ENCODE measurements around the gene APMAP.

APMAP gene

DNA sequence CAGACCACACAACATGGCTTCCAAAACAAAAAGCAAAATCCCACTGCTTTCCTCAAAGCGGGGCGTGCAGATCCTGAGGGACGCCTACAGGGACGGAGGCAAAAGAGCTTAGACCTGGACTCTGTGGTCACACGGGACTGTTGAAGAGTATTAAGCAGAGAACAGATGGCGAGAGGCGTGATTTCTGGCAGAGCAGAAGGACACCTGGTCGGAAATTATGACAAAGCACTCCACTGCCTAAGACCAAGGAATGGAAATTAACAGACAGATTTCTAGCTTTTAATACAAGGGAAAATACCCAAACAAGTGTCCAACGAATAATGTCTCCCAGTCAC is 28.1 kb downstream of the APMAP start:
- DNase-seq = peak; percentile 73

DNA sequence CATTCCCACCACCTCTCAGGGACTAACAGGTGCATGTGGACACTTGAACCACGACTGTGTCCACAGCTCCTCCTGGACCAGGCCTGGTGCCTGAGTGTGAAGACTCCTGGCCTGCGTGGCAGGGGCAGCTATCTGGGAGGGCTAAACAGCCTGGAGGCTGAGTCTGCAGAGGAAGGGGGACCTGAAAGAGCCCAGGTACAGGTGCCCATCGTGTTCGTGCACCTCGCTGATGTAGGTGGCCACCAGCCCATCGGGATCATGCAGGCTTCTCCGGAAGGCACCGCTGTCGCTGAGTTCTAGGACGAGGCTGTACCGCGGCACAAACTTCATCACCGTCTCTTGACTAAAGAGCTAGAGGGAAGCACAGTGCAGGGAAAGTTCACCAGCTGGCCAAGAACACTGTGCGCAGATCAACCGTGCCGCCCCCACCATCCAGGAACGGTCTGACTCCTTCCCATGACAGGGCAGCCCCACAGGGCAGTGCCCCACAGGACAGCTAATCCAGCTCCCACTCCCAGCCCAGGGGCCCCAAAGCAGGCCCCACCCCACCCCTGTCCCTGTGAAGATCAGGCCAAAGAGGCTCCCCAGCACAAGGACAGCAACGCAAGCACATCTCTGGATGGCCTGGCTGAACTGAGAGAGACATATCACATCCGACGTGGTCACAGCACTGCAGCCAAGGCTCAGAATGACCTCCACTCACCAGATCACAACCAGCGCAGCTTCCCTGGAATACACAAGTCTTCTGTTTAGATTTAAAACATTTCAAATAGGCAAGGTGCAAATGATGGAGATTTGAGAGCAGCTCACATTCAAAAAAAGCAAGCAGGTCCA is 28.7 kb downstream of the APMAP start:
- DNase-seq = no peak

DNA sequence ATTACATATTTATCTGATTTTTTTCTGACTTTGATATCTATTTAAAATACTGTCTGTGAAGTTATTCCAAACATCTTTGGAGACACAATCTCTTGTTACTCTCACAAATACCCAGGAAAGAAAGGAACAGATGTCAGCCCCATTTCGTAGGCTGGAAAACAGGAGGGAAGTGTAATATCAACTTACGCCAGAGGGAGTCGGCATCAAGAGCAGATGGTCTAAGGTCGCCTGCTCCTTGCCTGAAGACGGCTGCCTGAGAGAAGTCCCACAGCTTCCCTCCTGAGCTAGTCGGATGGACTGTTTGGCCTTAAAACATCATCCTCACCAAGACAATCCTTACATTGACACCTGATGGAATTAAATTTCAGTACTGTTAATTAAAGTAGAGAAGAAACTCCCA is 30.0 kb downstream of the APMAP start:
- DNase-seq = no peak

GRCh38 chr20:24962182-24962492 is 30.4 kb downstream of the APMAP start:
- no peak for DNase-seq

GRCh38 chr20:24961384-24962181 is 31.0 kb downstream of the APMAP start:
- no peak for DNase-seq

DNA sequence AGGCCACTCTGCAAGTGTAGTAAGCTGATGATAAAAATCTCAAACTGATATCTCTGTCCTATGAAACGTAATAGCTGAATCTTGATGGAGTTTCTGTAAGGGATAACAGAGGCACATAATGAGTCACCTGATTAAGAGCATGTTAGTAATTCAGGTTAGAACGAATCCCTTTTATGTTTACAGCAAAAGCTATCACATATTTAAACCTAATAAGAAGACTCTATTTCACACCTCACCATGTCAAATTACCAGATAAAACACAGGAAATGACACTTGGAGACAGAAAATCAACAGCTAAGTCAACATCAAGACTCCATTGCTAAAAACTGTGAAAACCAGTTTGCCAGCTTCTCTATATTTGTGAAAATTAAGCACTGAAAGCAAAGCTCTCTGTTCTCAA is 31.7 kb downstream of the APMAP start:
- no peak for DNase-seq

- no peak for DNase-seq
These were observed 32.2 kb downstream of the APMAP start for GRCh38 chr20:24960302-24960801.

GRCh38 chr20:24959591-24960301 is 32.8 kb downstream of the APMAP start:
- DNase-seq = no peak

DNA sequence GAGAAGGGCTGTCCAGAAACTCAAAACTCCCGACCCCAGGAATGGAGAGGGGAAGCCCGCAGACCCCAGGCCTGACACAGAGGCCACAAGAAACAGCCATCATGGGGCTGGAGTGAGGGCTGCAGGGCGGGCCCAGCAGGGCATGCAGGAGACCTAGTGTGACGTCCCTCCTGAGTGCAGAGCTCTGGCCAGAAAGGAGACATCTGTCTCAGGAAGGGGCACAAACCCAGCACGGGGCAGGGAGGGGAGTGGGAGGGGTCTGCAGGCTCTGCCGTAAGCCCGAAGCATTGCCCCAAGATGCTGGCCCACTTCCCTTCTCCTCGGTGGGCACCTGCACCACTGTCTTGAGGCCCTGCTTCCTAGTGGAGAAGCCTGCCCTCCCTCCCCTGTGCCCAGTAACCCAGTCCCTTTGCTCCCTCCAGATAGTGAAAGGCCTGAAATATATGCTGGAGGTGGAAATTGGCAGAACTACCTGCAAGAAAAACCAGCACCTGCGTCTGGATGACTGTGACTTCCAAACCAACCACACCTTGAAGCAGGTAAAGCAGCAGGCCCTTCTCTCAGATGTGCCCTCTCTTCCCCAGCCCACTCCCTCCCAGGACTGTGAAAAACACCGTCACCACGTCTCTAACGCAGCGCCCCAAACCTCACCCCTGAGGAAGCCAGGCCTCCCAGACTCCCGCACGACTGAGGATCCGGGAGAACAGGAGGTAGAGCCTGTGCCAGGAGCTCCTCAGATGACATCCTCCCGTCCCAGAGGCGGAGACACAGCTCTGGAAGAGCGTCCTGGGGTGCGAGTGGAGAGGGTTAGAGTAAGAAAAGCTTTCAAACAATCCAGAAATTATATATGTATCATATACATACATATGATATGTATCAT is 33.8 kb downstream of the APMAP start:
- DNase-seq = no peak

DNA sequence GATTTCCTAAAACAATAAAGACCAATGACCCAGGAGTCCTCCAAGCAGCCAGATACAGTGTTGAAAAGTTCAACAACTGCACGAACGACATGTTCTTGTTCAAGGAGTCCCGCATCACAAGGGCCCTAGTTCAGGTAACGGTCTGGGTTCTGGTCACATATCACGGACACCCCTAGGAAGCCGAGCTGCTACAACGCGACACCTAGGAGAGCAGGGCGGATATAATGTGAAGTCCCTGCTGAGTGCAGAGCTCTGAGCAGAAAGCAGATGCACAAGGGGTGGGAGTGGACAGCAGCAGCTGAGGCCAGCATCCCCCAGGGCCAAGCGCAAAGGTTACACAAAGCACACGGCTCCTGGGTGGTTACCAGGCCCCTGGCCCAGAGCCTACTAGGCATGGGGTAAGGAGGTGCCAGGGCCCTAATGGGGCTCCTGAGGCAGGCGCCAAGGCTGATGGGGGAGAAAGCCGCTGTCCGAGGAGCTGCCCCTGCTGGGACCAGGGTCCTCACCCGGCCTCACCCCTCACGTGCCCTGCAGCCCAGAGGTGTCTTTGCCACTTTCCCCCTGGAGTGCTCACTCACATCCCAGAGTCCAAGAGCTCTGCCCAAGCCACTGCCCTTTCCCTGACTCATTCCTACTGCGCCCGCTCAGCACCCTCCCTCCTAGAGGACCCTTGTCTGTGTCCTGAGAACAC is 35.1 kb downstream of the APMAP start:
- no peak for DNase-seq

- no peak for DNase-seq
These were observed 36.3 kb downstream of the APMAP start for GRCh38 chr20:24956001-24956841.

GRCh38 chr20:24955045-24955444 is 37.5 kb downstream of the APMAP start:
- no peak for DNase-seq

DNA sequence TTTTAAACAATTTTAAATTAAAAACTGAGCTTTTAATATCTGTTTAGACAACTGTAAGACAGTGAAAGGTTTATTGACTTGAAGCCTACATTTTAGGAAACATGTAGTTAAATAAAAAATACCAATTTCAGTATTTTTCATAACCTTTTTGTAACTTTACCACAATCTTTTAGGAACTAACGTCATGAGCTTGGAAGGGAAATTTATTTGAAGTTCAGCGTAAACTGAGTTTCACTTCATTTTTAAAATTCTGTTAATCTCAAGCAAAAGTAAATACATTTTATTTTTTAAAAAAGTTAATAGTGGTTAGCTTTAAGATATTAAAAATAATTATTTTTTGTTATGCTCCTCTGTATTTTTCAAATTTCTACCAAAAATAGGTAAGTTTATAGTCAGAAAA is 38.0 kb downstream of the APMAP start:
- no peak for DNase-seq

DNA sequence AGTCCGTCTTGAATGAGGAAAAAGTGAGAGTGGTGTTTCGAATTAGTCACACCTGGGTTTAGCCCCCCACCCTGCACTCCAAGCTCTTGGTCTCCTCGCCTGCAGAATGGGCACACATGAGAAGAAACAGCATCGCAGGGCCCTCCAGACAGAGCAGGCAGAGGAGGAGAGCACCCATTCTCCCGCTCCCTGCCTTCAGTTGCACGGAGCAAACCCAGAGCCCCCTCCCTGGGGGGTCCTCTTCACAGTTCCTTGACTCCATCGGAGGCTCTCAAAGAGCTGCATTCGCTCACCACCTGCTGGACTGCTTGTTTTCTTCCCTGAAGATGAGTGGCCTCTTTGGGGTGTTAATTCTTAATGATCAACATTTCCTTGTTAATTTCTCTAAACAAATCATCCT is 38.4 kb downstream of the APMAP start:
- no peak for DNase-seq

GRCh38 chr20:24953621-24954133 is 38.9 kb downstream of the APMAP start:
- no peak for DNase-seq

DNA sequence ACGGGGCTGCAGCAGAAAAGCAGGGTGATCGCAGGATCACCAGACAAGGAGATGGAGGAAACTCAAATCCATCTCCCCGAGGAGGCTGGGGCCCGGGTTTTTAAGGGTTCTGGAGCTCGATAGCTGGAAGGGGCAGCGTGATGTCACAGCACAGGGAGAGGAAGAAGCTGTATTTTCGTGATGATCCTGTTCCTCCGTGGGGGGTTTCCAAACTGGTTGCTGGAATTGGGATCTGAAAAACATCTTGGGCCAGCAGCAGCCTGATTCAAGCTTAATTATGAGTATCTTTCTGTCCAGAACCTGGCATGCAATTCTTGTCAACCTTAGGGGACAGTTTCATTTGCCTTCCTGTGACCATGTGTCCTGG is 39.4 kb downstream of the APMAP start:
- no peak for DNase-seq

- no peak for DNase-seq
These were observed 40.0 kb downstream of the APMAP start for GRCh38 chr20:24952376-24953208.

- no peak for DNase-seq
These were observed 40.9 kb downstream of the APMAP start for GRCh38 chr20:24951536-24952083.

DNA sequence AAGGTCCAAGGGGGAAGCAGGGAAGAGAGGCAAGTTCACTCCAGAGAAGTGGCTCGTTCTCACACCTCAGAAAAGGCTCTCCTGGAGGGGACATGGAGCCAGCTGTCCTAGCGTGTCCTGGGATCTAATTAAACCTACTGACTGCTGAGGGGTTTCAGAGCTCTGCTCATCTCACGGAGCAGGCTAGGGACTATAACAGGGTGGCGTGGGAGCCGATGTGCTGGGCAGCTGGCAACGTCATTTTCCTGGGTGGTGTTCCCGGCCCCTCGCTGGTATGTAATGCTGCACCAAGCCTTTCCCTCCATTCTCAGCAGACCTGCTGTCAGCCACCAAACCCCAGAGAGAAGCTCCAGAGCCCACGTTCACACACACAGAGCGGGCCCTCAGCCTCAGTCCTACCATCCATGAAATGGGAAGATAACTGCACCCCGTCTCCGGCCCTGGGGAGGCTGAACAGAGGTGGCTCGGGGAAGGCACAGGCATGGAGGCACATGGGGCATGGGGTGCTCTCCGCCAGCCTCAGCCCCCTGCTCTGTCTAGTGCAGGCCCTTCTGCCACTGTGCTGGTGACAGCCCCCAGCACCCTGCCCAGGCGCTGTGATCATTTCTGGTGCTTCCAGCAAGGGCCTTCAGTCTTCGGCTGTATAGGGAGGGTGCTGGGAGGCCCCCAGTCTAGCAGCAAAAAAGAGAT is 41.6 kb downstream of the APMAP start:
- no peak for DNase-seq

Measured in right hindlimb (tissue), 1 donor.